A673 (cell line): Measurements from ENCODE around the gene TM4SF4. TPM values are rescaled to one million over a fixed set of nuclear protein-coding genes. Genes with fewer than 3 reads are reported as not detected.

Experiments used
- BruUV-seq: library from RNA; stranded (reverse); fragments of 400-500 nt; replicated peaks from 2 replicates; lab custom pipeline; 2021; lab: Mats Ljungman, UMichigan
- CTCF ChIA-PET: fragments of 300-600 bp; sonication (Branson Sonifier 250); formaldehyde crosslinking; loops from one replicate; lab custom pipeline; 2022; ENCODE audit warnings: antibody characterized with exemption; lab: Charles Lee
- POLR2A ChIA-PET: fragments of 300-600 bp; sonication (Branson Sonifier 250); formaldehyde crosslinking; loops from one replicate; lab custom pipeline; 2022; ENCODE audit warnings: antibody characterized with exemption; ENCODE audit not compliant: low non-redundant PET; lab: Charles Lee
- DNase-seq: peaks from one replicate; pipeline ENCODE4 v3.0.0-alpha.2; 2015; ENCODE audit warnings: low spot score
- H3K27ac ChIP-seq: fragments of 200-600 bp; sonication (generic); 2 replicates; pipeline ENCODE4 v1.5.1; 2016; ENCODE audit warnings: mixed run types, low read depth, mild to moderate bottlenecking, mixed read lengths, antibody characterized with exemption, low read length; ENCODE audit not compliant: poor library complexity, severe bottlenecking
- H3K27me3 ChIP-seq: fragments of 200-600 bp; sonication (generic); replicated peaks from 2 replicates; pipeline ENCODE4 v1.6.1; 2017; ENCODE audit warnings: mixed run types, low read depth, mild to moderate bottlenecking, mixed read lengths, antibody characterized with exemption, low read length; ENCODE audit not compliant: insufficient read depth, poor library complexity
- H3K36me3 ChIP-seq: fragments of 200-600 bp; sonication (generic); 2 replicates; pipeline ENCODE4 v1.6.1; 2016; ENCODE audit warnings: mixed run types, mild to moderate bottlenecking, mixed read lengths, antibody characterized with exemption, low read length; ENCODE audit not compliant: insufficient read depth, poor library complexity, severe bottlenecking
- H3K4me1 ChIP-seq: fragments of 200-600 bp; sonication (generic); 2 replicates; pipeline ENCODE4 v1.6.1; 2017; ENCODE audit warnings: mixed run types, mild to moderate bottlenecking, mixed read lengths, antibody characterized with exemption, low read length; ENCODE audit not compliant: insufficient read depth, poor library complexity, severe bottlenecking
- H3K4me3 ChIP-seq: fragments of 200-600 bp; sonication (generic); 2 replicates; pipeline ENCODE4 v1.5.1; 2016; ENCODE audit warnings: low read depth, mixed run types, mild to moderate bottlenecking, mixed read lengths, low read length; ENCODE audit not compliant: poor library complexity, severe bottlenecking
- H3K9me3 ChIP-seq: fragments of 200-600 bp; sonication (generic); 2 replicates; pipeline ENCODE4 v1.6.1; 2016; ENCODE audit warnings: mixed run types, low read depth, mild to moderate bottlenecking, mixed read lengths, antibody characterized with exemption, low read length; ENCODE audit not compliant: poor library complexity, severe bottlenecking
- EZH2 ChIP-seq: fragments of 200-600 bp; sonication (generic); IDR thresholded peaks from 2 replicates; pipeline ENCODE4 v1.6.1; 2017; ENCODE audit warnings: borderline replicate concordance, low read depth, mild to moderate bottlenecking, mixed read lengths, antibody characterized with exemption, low read length; ENCODE audit not compliant: poor library complexity, severe bottlenecking
- intact Hi-C: fragments of 100-400 bp; cut with micrococcal nuclease; formaldehyde crosslinking; loops from one replicate; pipeline ENCODE4 v1.10.0; 2022; ENCODE audit not compliant: unreplicated experiment
- total RNA-seq: library from RNA; stranded (reverse); gene quantifications from 2 replicates; pipeline ENCODE4 v1.2.3, GENCODE V29; 2021
- TF ChIP-seq, protein P1 (sequence below): fragments of 300-800, 200-600 bp; sonication (generic); conservative IDR thresholded peaks from 2 replicates; pipeline ENCODE4 v1.5.1; 2017; ENCODE audit warnings: low read depth, mild to moderate bottlenecking, antibody characterized with exemption, low read length, moderate library complexity, mixed read lengths

Gene TM4SF4
- total RNA-seq, 1 experiment from 2014 or later: not detected

DNA sequence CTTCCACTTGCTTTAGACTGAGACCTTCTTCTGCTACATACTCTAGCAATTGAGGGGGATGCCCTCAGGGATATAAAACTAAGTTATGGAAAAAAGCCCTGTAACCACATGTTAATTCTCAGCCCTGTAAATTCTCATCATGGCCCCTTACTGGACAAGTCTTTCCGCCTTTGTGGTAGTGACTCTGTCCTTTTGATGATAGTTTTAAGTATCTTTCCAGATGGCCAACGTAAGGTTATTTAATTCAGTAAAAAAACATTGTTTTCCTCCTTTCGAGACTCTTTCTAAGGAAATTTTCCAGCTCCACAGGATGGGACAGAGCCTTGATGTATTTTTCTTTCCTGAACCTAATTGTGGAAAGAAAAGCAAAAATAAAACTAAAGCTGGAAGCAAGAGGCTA lies 25.3 kb upstream of the TM4SF4 start:
- no peak overlapping the region for H3K27ac ChIP-seq
- H3K4me1 ChIP-seq: no peaks in the 10 kb centered on the region
- H3K9me3 ChIP-seq: peaks cover 7% of the 10 kb centered on the region
- CTCF ChIA-PET: no interaction called here
- TF ChIP-seq, protein P1, sequence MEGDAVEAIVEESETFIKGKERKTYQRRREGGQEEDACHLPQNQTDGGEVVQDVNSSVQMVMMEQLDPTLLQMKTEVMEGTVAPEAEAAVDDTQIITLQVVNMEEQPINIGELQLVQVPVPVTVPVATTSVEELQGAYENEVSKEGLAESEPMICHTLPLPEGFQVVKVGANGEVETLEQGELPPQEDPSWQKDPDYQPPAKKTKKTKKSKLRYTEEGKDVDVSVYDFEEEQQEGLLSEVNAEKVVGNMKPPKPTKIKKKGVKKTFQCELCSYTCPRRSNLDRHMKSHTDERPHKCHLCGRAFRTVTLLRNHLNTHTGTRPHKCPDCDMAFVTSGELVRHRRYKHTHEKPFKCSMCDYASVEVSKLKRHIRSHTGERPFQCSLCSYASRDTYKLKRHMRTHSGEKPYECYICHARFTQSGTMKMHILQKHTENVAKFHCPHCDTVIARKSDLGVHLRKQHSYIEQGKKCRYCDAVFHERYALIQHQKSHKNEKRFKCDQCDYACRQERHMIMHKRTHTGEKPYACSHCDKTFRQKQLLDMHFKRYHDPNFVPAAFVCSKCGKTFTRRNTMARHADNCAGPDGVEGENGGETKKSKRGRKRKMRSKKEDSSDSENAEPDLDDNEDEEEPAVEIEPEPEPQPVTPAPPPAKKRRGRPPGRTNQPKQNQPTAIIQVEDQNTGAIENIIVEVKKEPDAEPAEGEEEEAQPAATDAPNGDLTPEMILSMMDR: no peak
- no peak for TF ChIP-seq EZH2
- H3K27me3 ChIP-seq: no peaks in the 10 kb centered on the region
- no peaks in the 10 kb centered on the region for H3K36me3 ChIP-seq
- no peak overlapping the region for H3K4me3 ChIP-seq
- BruUV-seq: no TSS peak
- intact Hi-C loops: no loop called here
- POLR2A ChIA-PET: no interaction called here
- no peak for DNase-seq

DNA sequence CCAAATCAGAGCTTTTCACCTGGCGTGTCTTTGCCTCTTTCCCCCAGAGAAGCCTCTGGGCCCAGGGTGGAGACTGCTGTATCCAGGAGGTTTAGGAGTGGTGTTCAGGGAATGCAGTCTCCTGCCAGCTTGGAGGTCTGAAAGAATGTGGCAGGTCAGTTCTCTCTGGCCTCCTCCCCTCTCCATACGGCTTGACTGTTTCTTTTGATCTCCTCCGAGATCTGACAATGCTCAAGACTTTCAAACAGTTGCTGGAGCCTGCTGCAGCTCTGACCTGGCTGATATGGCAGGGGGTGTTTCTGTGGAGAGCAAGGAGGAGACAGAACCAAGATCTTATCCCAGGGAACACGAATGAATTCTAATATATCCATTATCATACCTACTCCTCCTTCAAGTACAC lies 24.7 kb upstream of the TM4SF4 start:
- no peak overlapping the region for H3K27ac ChIP-seq
- POLR2A ChIA-PET: no interaction called here
- intact Hi-C loops: no loop called here
- H3K27me3 ChIP-seq: no peaks in the 10 kb centered on the region
- CTCF ChIA-PET: no interaction called here
- H3K4me3 ChIP-seq: no peak overlapping the region
- H3K36me3 ChIP-seq: no peaks in the 10 kb centered on the region
- TF ChIP-seq EZH2: no peak
- TF ChIP-seq, protein P1: no peak
- no peak for DNase-seq
- no peaks in the 10 kb centered on the region for H3K4me1 ChIP-seq
- no TSS peak for BruUV-seq
- H3K9me3 ChIP-seq: peaks cover 7% of the 10 kb centered on the region

DNA sequence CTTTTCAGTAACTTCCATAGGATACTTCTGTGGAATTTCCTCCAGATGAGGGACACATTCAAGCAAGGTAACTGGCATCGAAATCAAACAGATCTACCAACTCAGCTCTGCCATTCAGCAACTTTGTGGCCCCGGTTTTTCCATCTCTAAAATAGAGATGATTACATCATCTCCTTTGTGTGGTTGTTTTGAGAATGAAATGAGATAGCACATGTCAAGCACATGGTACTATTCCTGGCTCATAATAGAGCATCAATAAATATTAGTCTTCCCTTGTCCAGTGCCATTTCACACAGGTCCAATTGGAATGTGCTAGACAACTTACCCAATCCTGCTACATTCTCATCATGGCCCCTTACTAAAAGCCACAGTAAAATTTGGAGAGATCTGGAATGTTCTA lies 24.2 kb upstream of the TM4SF4 start:
- no TSS peak for BruUV-seq
- H3K27ac ChIP-seq: no peak overlapping the region
- ChIA-PET POLR2A (no interaction called here), CTCF (no interaction called here)
- no peaks in the 10 kb centered on the region for H3K4me1 ChIP-seq
- TF ChIP-seq EZH2: no peak
- TF ChIP-seq, protein P1: no peak
- intact Hi-C loops: no loop called here
- no peak for DNase-seq
- H3K4me3 ChIP-seq: no peak overlapping the region
- no peaks in the 10 kb centered on the region for H3K27me3 ChIP-seq
- no peaks in the 10 kb centered on the region for H3K36me3 ChIP-seq
- peaks cover 7% of the 10 kb centered on the region for H3K9me3 ChIP-seq
